HG03196 (cell line): ENCODE measurements around the gene SDCCAG8.

ENCODE experiments used
- ATAC-seq: cut with Tn5 transposase; IDR thresholded peaks from one replicate; pipeline ENCODE4 v1.9.1; 2021; ENCODE audit not compliant: unreplicated experiment

SDCCAG8 gene

DNA sequence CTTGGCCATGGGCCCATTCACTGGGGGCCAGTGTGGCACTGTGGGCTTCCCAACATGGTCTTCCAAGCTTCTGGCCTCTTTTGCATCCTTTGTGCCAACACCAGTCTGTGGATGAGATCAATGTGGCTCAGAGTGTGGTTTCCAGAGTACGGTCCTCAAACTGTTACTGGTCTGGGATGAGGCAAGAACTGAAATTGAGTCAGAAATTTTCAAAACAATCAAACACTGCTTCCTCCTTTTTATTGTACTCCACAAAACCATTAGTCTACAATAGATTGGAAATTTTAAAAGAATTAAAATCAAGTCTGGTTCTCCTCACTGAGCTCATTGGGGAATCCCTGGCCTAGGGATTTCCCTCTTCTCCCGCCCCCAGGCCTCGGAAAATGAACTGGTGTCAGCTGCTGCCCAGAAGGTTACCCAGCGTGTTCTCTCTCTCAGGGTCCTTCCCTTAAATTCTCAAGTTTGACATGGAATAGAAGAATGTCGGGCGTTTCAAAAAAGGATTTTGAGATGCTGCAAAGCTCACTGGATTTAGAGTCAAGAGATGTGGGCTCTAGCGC is 222.0 kb downstream of the SDCCAG8 start:
- no peak for ATAC-seq

DNA sequence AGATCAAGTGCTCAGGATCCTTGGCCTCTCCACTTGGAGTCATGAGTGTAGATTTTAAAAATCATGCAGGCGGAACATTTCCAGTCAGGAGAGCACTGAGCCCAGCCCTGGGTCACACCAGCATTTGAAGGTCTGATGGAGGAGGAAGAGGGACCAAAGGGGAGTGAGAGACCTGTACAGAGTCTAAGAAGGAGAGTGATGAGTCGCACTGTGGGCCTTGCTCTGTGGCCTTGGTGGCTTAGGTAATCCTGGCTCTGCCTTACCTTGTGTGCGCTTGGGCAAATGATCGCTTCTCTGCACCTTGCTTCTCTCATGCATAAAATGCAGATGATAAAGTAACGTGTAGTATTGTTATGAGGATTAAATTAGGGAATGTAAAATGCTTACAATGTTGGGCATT is 225.3 kb downstream of the SDCCAG8 start:
- no peak for ATAC-seq

DNA sequence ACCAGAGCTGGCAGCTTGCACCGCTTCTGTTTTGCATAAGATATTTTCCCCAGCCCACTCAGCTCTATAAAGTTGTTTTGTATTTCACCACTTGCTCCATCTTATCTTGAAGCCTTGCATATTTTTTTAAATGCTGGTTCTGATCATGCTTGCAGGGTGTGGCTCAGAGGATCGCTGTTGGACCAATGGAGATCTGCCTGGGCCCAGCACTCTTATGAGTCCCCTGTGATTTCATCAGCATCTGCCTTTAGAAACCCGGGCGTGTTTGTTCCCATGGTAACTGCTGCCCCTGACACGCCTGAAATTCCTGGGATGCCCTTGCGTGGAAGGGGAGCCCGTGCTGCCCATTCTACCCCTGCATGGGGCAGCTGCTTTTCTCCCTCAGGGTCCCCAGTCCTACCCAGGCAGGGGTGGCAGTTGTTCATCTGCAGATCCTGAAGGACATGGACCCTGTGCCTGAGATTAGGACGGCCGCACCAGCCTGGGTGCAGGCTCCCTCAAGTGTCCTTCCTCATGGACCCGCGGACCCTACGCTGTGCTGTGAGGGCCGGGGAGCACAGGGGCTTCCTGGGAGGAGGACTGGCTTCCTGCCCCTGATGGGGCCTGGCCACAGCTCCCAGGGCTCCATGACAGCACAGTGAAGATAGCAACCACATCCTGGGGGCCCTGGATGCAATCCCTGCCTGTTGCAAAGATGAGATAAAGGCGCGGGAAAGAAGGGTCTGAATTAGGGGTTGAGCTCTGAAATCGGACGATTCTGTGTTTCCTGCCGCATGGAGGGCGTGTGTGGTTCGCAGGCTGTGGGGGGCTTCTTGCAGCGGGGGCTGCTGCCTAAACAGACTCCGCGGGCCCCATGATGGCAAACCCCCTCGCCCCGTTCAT is 226.5 kb downstream of the SDCCAG8 start:
- ATAC-seq: no peak

DNA sequence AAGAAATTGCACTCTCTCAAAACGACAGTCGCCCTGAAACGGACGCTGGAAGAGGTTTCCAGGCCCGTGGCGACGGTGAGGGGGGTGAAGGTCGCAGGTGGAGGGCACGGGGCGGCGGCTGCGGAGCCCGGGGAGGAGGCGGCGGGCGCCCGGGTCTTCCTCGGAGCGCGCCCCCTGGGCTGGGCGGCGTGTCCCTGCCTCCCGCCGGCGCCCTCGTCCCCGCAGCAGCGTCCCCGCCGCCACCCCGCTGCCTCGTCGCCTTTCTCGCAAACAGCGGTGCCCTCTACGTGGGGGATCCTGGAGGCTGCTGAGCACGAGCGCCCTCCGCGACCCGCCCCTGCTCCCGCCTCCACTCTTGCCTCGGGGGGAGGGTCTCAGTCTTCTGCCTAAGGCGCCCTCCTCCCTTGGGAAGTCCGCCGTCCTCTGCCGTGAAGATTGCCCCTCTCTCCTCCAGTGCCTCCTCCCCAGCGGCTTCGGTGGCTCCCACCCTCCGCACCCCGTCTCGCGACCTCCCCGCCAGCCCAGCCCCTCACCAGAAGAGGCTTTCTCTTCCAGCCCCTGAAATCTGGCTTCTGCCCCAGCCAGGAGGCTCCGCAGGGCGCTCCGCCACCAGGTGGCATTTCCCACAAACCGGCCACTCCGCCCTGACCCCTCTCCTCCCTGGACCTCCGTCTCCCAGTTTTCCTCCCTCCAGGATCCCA is 227.4 kb downstream of the SDCCAG8 start:
- ATAC-seq: no peak

DNA sequence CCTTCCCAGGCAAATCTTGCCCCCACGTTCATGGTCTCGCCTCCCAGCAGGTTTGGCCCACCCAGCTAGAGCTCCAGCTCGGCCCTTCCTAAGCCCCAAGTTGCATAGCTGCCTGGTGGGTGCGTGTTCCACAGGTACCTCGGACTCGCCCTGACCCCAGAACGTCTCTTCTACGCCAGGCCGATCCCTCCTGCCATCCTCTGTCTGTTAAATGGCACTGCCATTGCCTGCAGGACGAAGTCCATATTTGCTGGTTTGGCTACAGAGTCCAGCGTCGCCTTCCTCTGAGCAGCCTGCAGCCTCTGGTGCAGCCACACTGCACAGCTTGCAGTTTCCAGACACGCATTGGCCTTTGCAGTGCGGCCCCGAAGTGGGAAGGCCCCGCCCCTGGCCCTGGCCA is 228.1 kb downstream of the SDCCAG8 start:
- no peak for ATAC-seq

DNA sequence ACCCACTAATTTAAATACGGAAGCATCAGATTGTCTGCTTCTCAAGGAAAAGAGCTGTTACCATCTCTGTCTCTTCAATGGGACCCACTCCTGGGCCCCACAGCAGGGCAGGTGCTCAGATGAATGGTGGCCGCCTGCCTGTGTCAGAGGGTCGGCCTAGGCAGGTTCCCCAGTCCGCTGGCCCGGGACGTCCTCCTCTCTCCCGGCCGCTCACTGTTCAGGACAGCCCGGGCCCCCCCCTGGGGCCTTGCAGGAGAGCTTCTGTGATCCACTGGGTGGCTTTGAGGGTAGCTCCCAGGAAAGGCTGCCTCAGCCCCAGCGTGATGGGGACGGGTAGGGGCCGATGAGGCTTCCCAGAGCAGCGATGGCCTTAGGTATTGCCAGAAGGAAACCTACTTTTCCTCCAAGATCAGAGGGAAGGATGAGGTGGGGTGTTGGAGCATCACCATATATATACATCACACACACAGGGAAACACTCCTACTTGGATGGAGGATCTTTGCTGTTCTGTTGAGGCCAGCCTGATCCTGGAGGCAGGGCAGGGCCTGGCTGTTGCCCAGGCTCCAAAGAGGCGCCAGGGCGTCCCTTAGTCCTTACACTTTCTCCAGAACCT is 231.3 kb downstream of the SDCCAG8 start:
- ATAC-seq: no peak

DNA sequence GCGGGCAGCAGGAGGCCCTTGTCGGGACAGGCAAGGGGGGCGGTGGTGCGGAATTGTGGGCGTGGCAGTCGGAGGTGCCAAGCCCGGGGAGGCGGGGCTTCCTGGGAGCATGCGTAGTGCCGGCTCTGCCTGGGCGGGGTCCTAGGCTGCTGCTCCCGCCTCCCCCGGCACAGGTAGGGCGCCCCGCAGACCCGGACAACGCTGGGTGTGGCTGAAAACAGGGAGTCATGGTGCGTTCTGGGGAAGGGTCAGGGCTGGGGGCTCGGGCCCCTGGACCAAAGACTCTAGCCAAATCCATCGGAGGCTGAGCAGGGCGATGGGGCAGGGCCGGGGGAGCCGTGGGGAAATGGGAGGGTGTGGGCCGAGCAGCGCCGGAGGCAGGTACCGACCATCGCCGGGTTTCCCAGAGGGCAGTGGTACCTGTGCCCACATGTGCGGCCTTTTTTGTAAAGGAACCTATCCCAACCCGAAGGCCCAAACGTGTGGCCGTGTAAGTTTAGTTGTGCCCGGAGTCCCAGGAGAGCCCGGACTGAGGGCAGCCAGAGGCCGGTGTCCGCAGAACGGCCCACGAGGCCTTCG is 231.9 kb downstream of the SDCCAG8 start:
- no peak for ATAC-seq

DNA sequence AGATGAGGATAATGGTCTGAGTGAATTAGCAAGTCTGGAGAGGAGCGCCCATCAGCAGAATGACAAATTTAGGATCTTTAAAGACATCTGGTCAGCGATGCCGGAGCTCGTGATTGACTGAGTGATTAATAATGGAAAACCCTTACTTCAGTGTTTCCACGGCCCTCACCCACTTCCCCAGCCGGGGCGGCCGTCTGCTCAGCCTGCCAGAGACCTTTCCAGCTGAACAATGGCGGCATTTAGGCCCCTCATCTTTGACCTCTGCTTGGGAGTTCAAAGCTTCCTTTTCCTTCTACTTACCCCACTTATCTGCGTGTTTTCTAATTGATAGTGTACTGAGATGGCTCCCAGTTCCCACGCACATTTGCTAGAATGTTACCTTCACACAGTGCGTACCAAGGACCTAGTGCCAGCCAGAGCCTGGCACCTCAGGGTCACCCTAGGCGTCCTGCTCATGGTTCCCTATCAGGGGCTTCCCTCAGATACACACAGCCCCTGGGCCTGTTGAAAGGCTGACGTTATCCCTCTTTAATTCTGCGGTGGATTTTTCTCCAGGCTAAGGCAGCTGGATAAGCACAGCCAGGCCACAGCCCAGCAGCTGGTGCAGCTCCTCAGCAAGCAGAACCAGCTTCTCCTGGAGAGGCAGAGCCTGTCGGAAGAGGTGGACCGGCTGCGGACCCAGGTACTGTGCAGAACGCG is 232.8 kb downstream of the SDCCAG8 start:
- ATAC-seq: no peak

DNA sequence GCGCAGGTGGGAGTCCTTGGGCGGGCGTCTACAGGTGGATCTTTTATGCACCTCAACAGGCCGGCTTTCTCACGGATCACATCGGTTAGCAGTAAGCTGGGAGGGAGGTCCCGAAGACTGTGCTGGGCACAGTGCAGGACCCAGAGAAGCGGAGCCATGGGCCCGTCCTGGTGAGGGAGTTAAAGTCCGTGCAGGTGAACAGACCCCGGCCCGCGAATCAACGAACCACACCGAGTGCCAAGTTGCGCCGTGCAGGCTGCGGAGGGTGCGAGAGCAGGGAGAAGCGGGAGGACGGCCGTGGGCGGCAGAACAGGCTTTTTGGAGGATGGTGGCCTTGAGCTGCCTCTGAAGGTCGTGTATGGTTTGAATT is 233.3 kb downstream of the SDCCAG8 start:
- ATAC-seq: no peak

DNA sequence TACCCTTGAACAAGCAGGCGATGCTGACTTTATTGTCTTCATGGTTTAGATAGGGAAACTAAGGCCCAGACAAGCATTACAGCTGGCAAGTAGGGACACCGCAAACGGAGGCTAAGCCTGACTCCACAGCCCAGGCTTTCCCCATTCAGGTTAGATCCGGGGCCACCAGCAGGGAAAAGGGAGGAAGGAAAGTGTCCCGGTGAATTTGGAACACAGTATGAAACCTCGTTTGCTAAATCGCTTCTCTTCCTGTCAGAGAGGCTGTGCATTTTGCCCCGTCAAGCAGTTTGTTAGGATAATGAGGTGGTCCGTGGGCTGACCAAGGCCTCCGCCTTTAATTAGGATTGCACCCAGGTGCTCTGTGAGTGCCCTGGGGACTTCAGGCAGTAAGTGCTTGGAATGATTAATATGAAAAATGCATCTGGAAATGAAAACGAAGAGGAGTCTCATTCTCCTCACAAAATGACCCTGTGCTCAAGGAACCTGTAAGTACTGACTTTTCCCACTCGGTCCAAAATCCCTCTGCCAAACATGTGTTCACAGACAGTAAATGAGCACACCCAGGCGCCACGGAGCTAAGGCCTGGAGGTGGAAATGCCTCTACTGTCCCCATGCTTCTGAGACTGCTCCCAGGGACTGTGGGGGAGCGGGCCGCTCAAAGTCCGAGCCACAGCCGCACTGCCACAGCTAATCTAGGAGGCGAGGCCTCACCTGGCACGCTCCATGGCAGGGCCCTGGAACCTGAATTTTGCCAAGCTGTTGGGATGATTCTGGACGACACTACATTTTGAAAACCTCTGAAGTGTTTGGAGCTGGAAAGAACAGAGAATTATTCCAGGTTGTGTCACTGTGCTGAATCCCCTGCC is 234.1 kb downstream of the SDCCAG8 start:
- ATAC-seq: no peak

DNA sequence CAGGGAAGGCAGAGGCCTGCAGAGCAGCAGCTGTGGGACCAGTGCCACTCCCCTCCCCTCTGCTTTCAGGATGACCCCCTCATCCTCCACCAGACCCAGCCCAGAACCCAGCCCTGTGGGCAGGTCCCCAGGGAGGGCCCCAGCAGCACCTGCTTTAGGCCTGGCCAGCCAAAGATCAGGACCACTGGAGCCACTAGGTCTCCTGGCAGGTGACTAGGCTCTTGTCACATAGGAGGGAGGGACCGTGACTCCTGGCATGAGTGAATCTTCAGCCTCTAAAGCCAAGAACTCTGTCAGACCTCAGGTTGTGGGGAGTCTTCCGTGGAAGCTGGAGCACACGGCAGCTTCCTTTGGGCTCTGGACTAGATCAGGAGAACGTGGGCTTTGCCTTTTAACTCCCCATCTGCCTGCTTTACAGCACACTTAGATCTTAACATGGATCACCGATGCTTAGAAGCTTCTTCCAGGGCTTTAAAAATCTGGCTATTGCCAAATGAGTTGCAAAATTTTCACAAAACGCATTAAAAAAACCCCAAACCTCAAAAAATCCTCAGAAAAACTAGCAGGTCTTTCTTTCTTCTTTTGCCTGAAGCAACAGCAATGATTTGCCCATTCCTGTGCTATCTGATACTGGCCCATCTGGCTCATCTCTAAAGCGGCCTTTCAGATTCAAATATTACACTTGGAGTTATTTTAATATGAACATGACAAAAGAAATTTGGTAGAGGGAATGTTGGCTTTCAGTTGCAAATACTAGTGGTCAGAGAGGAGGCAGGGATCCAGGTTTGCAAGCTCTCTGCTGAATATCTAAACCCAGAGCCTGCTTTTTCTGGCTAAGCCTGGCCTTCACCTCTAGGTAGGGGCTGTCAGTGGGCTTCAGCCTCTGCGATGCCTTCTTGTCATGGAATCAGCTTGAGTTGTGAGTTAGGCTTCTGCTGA is 235.2 kb downstream of the SDCCAG8 start:
- ATAC-seq: no peak

DNA sequence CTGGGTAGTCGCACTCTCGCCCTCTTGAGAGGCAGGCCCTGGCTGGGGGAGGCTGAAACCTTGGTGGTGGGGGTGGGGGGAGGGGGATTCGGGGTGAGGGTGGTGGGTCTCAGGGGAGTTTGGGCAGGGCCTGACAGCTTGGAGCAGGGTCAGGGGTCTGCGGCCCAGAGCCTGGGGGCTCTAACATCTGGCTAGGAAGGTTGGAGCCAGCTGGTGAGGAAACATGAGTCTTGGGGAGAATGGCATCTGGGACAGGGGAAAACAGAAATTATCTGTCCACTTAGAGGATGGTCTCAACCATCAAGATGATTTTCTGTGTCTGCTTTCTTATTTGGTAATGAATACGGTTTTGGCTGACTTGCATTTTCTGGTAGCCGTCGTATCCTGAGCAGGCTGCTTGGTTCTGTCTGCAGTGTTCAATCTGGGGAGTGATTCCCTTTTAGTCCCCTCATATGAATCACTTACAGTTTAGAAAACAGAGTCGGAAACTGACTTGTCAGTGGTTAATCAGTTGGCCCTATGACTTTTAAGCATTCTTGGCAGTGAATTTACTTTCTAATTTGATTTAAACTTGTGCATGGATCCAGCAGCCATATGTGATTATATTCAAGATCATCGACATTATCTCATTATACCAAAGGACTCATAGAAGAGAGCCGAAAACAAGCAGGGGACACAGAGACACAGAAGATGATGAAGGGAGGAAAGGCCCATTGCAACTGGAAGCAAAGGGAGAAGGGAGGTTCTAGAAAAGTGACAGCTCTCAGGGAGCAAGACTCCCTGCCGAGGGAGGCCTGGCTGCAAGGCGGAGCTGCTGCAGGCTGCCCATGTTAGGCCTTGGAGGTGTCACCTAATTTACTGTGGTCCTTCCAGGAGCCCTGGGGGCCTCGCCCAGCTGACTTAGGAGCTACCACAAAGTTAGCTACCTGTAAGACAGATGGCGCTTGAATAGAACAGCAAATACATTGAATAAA is 237.6 kb downstream of the SDCCAG8 start:
- no peak for ATAC-seq

DNA sequence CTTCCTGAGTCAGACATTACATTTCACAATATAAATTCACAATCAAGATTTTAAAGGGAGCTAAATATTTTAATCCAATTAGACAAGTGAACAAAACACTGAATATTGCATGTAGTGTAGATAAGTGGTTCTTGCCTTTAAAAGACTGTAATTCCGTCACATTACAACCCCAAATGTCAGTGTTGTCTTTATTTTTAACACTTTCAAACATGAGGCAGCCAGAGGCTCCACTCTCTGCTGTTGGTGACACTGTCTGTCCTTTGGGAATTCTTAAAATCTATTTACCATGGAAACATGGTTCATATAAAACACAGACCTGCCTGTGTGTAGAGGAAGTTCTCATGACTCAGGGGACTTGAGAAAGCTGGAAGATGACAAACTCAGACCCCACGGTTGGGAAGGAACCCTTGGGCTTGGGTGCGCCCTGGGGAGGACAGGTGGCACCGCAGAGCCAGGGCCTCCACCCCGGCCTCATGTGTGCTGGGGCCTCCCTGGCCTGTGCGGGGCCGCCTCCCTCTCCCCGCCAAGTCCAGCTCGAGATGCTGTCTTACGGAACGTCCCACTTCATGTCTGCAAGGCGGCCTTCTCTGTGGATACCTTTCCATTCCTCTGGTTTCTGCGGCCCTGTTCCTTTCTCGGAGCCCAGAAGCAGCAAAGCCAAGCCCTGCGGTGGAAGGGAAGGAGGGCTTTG is 239.0 kb downstream of the SDCCAG8 start:
- ATAC-seq: no peak

DNA sequence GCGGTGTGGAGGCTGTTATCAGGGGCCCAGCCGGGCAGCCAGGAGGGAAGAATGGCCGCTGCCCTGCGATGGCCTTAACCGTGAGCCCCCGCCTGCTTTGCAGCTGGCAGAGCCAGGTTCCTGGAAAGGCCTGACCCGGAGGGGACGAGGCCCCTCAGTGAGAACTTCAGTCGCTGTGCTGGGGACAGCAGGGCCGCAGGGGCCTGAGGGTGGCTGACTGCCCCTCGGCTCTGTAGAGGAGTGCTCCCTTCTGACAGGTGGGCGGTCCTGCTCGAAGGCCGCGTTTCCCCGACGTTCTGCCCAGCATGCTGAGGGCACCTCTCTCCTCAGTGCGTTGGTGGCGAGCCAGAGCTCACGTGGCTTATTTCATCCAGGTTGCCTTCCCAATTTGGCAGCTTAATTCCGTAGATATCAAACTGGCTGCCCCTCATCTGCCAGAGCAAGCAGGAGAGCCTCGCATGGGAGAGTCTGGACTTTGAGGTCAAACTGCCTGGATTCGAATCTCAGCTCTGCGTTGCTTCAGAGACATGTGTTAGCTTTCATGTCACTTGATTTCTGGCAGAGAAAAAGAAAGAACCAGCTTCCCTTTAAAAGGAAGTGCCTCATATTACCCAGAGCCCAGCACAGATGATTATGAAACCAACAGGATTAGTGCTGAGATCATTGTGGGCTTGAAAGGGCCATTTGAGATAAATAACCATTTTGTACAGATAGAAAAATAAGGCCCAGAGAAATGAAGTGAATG is 239.8 kb downstream of the SDCCAG8 start:
- no peak for ATAC-seq

DNA sequence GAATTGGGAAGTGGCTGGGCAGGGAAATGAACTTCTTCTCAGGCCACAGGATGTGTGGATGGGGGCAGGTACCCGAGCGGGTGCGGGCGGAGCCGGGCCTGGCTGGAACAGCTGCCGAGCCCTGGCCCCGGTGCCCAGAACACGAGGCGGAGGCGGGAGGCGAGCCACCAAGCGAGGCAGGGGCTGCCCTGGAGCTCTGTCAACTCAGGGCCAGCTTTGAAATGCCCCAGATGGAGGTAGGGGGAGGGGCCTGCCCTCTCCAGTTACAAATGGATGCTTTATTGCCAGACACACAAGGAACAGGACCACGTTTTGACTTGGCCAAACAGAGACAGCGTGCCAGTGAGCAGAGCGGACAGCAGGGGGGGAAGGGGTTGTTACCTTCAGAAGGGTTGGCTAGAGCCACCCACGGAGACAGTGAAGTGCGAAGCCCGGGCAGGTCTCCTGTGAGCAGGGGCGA is 240.4 kb downstream of the SDCCAG8 start:
- ATAC-seq: no peak

DNA sequence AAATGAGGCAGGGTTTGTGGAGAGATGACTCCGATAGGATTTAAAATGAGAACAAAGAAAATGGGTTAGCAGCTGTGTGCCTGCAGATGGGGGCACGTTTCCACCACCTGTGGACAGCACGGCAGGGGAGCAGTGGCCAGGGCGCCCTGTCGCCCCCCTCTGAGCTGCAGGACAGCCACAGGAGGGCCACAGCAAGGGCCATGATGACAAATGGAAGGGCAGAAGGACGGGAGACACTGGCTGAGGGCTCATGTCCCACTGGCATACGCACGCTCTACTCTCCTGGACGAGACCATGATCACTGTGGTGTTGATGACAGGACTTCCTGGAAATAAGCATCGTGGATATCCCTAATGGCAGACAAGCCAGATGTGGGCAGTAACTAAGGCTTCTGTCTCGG is 241.0 kb downstream of the SDCCAG8 start:
- ATAC-seq: no peak
